ENCODE measurements around the gene CKMT1B.
"Not testable (repeated sequence)": the region's sequence is repeated elsewhere in the genome, so short reads cannot be mapped to it uniquely, and the experiment has no call there.

The CKMT1B gene

DNA sequence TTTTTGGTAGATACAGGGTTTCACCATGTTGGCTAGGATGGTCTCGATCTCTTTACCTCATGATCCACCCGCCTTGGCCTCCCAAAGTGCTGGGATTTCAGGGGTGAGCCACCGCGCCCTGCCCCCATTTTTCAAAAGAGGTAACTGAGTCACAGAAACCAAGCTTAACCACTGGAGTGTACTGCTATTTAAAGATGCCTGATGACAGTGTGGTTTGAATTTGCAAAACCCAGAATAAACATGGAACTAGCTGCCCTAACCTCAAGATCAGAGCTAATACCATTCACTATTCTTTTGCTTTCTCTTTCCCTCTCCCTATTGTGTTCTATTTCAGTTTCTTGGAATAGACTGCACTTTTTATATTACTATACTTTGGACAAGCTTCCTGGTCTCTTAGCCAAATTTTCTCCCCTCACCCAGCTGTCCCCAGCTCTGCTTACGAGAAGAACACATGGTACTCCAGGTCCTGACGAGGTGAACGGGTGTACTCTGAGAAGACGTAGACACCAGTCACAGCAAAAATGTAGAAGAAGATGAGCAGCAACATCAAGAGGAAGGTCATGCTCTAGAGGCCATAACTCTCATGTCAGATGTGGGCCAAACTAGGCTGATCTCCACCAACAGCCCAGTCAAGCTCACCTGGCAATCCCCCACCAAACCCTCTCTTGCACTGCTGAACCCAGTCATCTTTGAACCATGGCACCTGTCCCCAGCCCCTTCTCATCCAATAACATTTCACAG lies 44.8 kb downstream of the CKMT1B start:
- not testable (repeated sequence) for DNase-seq
